Smooth muscle cell (in vitro differentiated cells): ENCODE data around the gene SLC6A13. TPM values are rescaled to one million over a fixed set of nuclear protein-coding genes. Genes with fewer than 3 reads are reported as not detected.
A peak's percentile ranks its signal among the peaks of the same experiment; 100 is the strongest.

Experiments used
- DNase-seq: peaks from one replicate; lab custom pipeline; 2025; ENCODE audit not compliant: unreplicated experiment; lab: John Stamatoyannopoulos, UW
- H2AFZ ChIP-seq: fragments of 200-600 bp; sonication (generic); 2 replicates; pipeline ENCODE4 v1.6.0; 2016; ENCODE audit warnings: antibody characterized with exemption, low read depth, mild to moderate bottlenecking
- H3F3A ChIP-seq: fragments of 200-600 bp; sonication (generic); 2 replicates; pipeline ENCODE4 v1.6.0; 2017; ENCODE audit warnings: antibody characterized with exemption, low read depth
- H3K27ac ChIP-seq: fragments of 200-600 bp; sonication (generic); 2 replicates; pipeline ENCODE4 v1.5.1; 2016; ENCODE audit warnings: low read depth, mild to moderate bottlenecking
- H3K27me3 ChIP-seq: fragments of 200-600 bp; sonication (generic); 2 replicates; pipeline ENCODE4 v1.6.1; 2016; ENCODE audit warnings: low read depth, mild to moderate bottlenecking
- H3K36me3 ChIP-seq: fragments of 200-600 bp; sonication (generic); 2 replicates; pipeline ENCODE4 v1.5.1; 2016; ENCODE audit warnings: low read depth
- H3K4me1 ChIP-seq: fragments of 200-600 bp; sonication (generic); 2 replicates; pipeline ENCODE4 v1.5.1; 2016; ENCODE audit warnings: low read depth
- H3K4me2 ChIP-seq: fragments of 200-600 bp; sonication (generic); 2 replicates; pipeline ENCODE4 v1.6.0; 2016; ENCODE audit warnings: mild to moderate bottlenecking
- H3K4me3 ChIP-seq: fragments of 200-600 bp; sonication (generic); 2 replicates; pipeline ENCODE4 v1.5.1; 2016; ENCODE audit warnings: mild to moderate bottlenecking
- H3K79me2 ChIP-seq: fragments of 200-600 bp; sonication (generic); 2 replicates; pipeline ENCODE4 v1.6.0; 2016; ENCODE audit warnings: low read depth, mild to moderate bottlenecking
- H3K9ac ChIP-seq: fragments of 200-600 bp; sonication (generic); 2 replicates; pipeline ENCODE4 v1.6.0; 2016; ENCODE audit warnings: low read depth
- H3K9me3 ChIP-seq: fragments of 200-600 bp; sonication (generic); replicated peaks from 2 replicates; pipeline ENCODE4 v1.5.1; 2016; ENCODE audit warnings: low read depth
- H4K20me1 ChIP-seq: fragments of 200-600 bp; sonication (generic); 2 replicates; pipeline ENCODE4 v1.6.0; 2016; ENCODE audit warnings: low read depth
- CTCF ChIP-seq: fragments of 200-600 bp; sonication (generic); IDR thresholded peaks from 2 replicates; pipeline ENCODE4 v1.5.1; 2017; ENCODE audit warnings: borderline replicate concordance, mild to moderate bottlenecking, antibody characterized with exemption; ENCODE audit not compliant: insufficient read depth, poor library complexity, severe bottlenecking
- WGBS: methylation state at CpG from one replicate; pipeline ENCODE4 v1.1.7; 2016; ENCODE audit warnings: low lambda C conversion rate; 5-methylcytosine and 5-hydroxymethylcytosine counted together
- polyA plus RNA-seq: library from polyadenylated mRNA; unstranded; fragments of >200 nt; fragmentation: Nextera tagmentation; extraction: Ambion mirVana; gene quantifications from 2 replicates; pipeline ENCODE4 v1.2.1, GENCODE V29; 2016
- total RNA-seq: library from RNA; depleted of rRNA; stranded (reverse); fragments of >200 nt; gene quantifications from 2 replicates; pipeline ENCODE4 v1.2.3, GENCODE V29; 2014

The SLC6A13 gene
- total and polyA plus RNA-seq, 2 experiments from 2014 or later = 0.45 to 0.66 TPM

- TF ChIP-seq CTCF = no peak
- WGBS = 89% methylated on average over 17 of the region's 17 CpGs
- no peak overlapping the region for H3K9ac ChIP-seq
These were observed 80.7 kb downstream of the SLC6A13 start for GRCh38 chr12:181921-182320.

GRCh38 chr12:180445-180844 is 82.2 kb downstream of the SLC6A13 start:
- peaks cover 10% of the 10 kb centered on the region for H3K4me1 ChIP-seq
- no peak overlapping the region for H2AFZ ChIP-seq
- peaks cover 6% of the 10 kb centered on the region for H3F3A ChIP-seq
- H3K27ac ChIP-seq = no peak overlapping the region
- no peaks in the 10 kb centered on the region for H3K36me3 ChIP-seq
- no peak for DNase-seq
- no peaks in the 10 kb centered on the region for H3K27me3 ChIP-seq
- H3K9me3 ChIP-seq = no peaks in the 10 kb centered on the region
- H3K9ac ChIP-seq = no peak overlapping the region
- WGBS = 47% methylated on average over 8 of the region's 8 CpGs
- H3K79me2 ChIP-seq = no peaks in the 10 kb centered on the region
- H4K20me1 ChIP-seq = no peaks in the 10 kb centered on the region
- H3K4me3 ChIP-seq = no peak overlapping the region
- no peak for TF ChIP-seq CTCF
- H3K4me2 ChIP-seq = peak overlapping the region; percentile 35

More at GRCh38 chr12:181921-182320, 80.7 kb downstream of the SLC6A13 start:
- H3F3A ChIP-seq = peaks cover 6% of the 10 kb centered on the region
- no peaks in the 10 kb centered on the region for H3K79me2 ChIP-seq
- H3K36me3 ChIP-seq = no peaks in the 10 kb centered on the region
- no peaks in the 10 kb centered on the region for H4K20me1 ChIP-seq
- no peak for DNase-seq
- H3K4me2 ChIP-seq = peak overlapping the region; percentile 66
- no peaks in the 10 kb centered on the region for H3K27me3 ChIP-seq
- H3K4me3 ChIP-seq = no peak overlapping the region
- H2AFZ ChIP-seq = no peak overlapping the region
- H3K9me3 ChIP-seq = no peaks in the 10 kb centered on the region
- H3K4me1 ChIP-seq = peaks cover 10% of the 10 kb centered on the region
- peak overlapping the region; percentile 74 for H3K27ac ChIP-seq

- TF ChIP-seq CTCF = no peak
- Histone ChIP-seq H3K4me1 (peaks cover 10% of the 10 kb centered on the region), H3K27me3 (no peaks in the 10 kb centered on the region), H3K9me3 (no peaks in the 10 kb centered on the region), H2AFZ (no peak overlapping the region), H3K36me3 (no peaks in the 10 kb centered on the region), H3K79me2 (no peaks in the 10 kb centered on the region), H3K27ac (no peak overlapping the region), H4K20me1 (no peaks in the 10 kb centered on the region), H3K4me2 (no peak overlapping the region), H3F3A (peaks cover 6% of the 10 kb centered on the region), H3K4me3 (no peak overlapping the region), H3K9ac (no peak overlapping the region)
- DNase-seq = no peak
- 90% methylated on average over 5 of the region's 5 CpGs for WGBS
These were observed 82.8 kb downstream of the SLC6A13 start for GRCh38 chr12:179885-180284.

- TF ChIP-seq CTCF = no peak
- no peak overlapping the region for H2AFZ ChIP-seq
- H3K27me3 ChIP-seq = no peaks in the 10 kb centered on the region
- WGBS = 85% methylated on average over 11 of the region's 11 CpGs
- no peak overlapping the region for H3K9ac ChIP-seq
- H3K4me1 ChIP-seq = peaks cover 10% of the 10 kb centered on the region
- H3K79me2 ChIP-seq = no peaks in the 10 kb centered on the region
- H3K4me3 ChIP-seq = no peak overlapping the region
- no peak overlapping the region for H3K27ac ChIP-seq
- H3K36me3 ChIP-seq = no peaks in the 10 kb centered on the region
- H4K20me1 ChIP-seq = no peaks in the 10 kb centered on the region
- H3K9me3 ChIP-seq = no peaks in the 10 kb centered on the region
- H3K4me2 ChIP-seq = no peak overlapping the region
- H3F3A ChIP-seq = peaks cover 6% of the 10 kb centered on the region
- no peak for DNase-seq
These were observed 83.3 kb downstream of the SLC6A13 start for GRCh38 chr12:179131-179884.
